Subcutaneous adipose tissue (tissue), 4 donors: ENCODE measurements around the gene CDCA7L. TPM values are rescaled to one million over a fixed set of nuclear protein-coding genes. Genes with fewer than 3 reads are reported as not detected.

Experiments used
- CTCF ChIP-seq: fragments of 450-650 bp; IDR thresholded peaks from one replicate; pipeline ENCODE4 v1.5.1; 2016; ENCODE audit warnings: low read depth, mild to moderate bottlenecking, control low read depth, antibody characterized with exemption, moderate library complexity
- total RNA-seq, 4 donors: library from RNA; depleted of rRNA; stranded (reverse); fragments of >200 nt; gene quantifications; one replicate each; pipeline ENCODE4 v1.1.0, GENCODE V29; 2016

CDCA7L gene
- total RNA-seq, 4 donors from 2014 or later, result 2.1 to 14.1 (median 11.9) TPM

GRCh38 chr7:21971780-21972396 lies 26.2 kb upstream of the CDCA7L start:
- TF ChIP-seq CTCF, result no peak

GRCh38 chr7:21969822-21970221 lies 24.1 kb upstream of the CDCA7L start:
- TF ChIP-seq CTCF, result no peak

- no peak for TF ChIP-seq CTCF
Observed at GRCh38 chr7:21967598-21968003, 21.9 kb upstream of the CDCA7L start.

- no peak for TF ChIP-seq CTCF
Observed at GRCh38 chr7:21966271-21966670, 20.6 kb upstream of the CDCA7L start.

GRCh38 chr7:21965291-21965690 lies 19.6 kb upstream of the CDCA7L start:
- no peak for TF ChIP-seq CTCF

GRCh38 chr7:21962677-21963076 lies 17.0 kb upstream of the CDCA7L start:
- TF ChIP-seq CTCF, result no peak

GRCh38 chr7:21960922-21961321 lies 15.2 kb upstream of the CDCA7L start:
- no peak for TF ChIP-seq CTCF
